GM12873 (cell line): ENCODE data around the gene BRIP1.

Experiments
- TF ChIP-seq, protein P1 (sequence below): IDR thresholded peaks from 2 replicates; pipeline ENCODE4 v1.5.1; 2012; ENCODE audit warnings: low read depth, mild to moderate bottlenecking, moderate library complexity, low read length, control low read depth; ENCODE audit not compliant: insufficient read depth; ENCODE audit errors: missing control alignments

BRIP1 gene

DNA sequence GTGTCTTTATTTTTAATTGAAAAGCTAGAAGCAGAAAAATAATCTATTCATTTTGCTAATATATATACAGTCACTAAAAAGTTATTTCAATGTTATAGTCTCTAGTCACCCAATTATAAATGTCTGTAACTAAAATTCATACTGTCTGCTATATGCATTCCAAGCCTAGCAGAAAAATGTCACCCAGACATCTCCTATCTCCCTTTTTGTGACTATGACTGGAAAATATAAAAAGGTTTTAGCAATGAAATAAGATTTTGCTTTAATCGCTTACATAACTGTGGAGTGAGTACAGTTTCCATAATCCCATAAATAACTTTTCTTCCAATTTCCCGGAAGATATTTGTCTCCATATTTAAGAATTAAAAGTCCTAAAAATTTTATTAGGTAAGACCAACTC, 88.6 kb downstream of the BRIP1 start:
- TF ChIP-seq, protein P1, sequence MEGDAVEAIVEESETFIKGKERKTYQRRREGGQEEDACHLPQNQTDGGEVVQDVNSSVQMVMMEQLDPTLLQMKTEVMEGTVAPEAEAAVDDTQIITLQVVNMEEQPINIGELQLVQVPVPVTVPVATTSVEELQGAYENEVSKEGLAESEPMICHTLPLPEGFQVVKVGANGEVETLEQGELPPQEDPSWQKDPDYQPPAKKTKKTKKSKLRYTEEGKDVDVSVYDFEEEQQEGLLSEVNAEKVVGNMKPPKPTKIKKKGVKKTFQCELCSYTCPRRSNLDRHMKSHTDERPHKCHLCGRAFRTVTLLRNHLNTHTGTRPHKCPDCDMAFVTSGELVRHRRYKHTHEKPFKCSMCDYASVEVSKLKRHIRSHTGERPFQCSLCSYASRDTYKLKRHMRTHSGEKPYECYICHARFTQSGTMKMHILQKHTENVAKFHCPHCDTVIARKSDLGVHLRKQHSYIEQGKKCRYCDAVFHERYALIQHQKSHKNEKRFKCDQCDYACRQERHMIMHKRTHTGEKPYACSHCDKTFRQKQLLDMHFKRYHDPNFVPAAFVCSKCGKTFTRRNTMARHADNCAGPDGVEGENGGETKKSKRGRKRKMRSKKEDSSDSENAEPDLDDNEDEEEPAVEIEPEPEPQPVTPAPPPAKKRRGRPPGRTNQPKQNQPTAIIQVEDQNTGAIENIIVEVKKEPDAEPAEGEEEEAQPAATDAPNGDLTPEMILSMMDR = no peak

DNA sequence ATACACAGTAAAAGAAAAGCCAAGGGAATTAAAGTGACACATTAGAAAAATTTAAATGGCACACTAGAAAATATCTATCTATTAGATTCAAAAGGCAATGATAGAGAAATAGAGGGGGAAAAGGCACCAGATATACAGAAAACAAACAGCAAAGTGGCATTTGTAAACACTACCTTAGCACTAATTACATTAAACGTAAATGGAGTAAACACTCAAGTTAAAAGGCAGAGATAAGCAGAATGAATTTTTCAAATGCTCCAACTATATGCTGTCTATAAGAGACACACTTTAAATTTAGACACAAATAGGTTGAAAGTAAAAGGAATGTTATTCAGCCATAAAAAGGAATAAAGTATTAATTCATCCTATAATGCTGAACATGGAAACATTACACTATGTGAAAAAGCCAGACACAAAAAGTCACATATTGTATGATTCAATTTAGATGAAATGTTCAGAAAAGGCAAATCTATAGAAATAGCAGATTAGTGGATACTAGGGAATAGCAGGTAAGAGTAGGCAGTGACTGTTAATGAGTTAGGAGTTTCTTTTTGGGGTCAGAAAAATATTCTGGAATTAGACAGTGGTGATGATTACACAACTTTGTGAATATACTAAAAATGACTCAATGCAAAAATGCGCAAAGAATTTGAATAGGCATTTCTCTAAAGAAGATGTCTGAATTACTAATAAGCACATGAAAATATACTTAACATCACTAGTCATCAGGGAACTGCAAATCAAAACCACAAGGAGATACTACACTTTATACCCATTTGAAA, 92.4 kb downstream of the BRIP1 start:
- TF ChIP-seq, protein P1 = no peak

DNA sequence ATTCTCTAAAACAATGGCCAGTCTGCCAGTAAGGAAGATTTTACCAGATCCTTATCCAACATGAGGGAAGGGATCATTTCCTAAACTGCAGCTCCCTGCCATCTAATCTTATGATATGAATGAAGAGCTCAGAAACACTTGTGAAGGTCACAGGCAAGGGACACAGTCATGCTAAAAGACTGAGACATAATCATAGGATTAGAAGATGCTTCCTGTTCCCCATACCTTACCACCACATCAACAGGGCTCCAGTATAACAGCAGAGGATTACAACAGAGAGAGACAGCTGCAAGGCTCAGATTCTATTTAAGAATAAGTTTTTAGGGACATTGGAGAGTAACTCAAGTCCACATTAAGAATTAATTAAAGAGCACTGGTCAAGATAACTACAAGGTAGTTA, 93.3 kb downstream of the BRIP1 start:
- TF ChIP-seq, protein P1 = no peak

DNA sequence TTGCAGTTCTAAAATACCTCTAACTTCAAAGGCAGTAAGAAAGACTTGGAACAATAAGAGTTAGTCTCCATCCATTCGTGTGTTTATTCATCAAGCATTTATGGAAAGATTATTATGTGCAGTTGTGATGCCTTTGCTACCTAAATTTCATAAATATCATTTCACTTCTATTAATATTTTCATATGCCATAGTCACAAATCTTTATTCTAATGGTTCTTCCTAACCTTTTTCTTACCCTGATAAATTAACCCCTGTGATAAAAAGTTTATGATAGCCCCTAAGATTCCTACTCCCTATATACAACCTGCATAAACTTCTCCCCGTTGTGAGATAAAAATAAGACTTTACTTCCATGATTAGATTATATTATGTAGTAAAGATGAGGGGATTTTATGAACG, 94.9 kb downstream of the BRIP1 start:
- TF ChIP-seq, protein P1 = no peak

DNA sequence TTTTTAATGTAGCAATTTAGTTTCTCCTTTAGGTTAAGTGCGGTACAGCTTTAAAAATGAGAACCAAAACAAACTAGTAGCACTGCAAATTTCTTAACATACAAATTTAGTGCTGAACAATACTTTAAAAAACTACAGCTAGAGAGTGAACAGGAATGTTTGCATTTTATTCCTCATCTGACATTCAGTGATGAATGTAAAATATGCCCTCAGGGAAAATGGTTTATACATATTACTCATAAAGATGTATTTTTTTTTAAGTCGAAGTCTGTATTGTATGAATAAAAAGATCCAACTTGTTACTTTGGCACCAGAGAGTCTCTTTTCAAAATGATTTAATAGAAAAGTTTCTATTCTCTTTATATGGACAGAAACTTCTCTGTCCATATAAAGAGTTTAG, 96.8 kb downstream of the BRIP1 start:
- TF ChIP-seq, protein P1 = no peak

DNA sequence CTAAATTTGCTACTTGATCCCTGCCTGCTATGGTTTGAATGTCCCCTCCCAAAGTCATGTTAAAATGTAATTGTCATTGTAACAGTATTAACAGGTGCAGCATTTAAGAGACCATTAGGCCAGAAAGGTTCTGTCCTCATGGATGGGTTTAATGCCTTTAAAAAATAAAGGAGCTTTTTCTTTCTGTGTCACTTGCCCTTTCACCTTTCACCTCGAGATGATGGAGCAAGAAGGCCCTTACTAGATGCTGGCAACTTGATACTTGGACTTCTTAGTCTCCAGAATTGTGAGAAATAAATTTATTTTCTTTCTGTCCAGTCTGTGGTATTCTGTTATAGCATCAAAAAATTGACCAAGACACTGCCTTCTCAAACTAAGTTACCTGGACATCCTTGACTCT, 98.5 kb downstream of the BRIP1 start:
- TF ChIP-seq, protein P1 = no peak

DNA sequence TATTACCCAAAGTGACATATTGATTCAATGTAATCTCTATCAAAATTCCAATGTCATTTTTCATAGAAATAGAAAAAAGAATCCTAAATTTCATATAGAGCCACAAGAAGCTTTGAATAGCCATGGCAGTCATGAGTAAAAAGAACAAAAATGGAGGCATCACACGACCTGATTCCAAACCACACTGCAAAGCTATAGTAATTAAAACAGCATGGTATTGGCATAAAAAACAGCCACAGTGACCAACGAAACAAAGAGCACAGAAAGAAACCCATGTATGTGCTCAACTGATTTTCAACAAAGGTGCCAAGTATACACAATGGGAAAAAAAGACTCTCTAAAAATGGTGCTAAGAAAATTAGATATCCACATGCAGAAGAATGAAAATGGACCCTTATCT, 101.5 kb downstream of the BRIP1 start:
- TF ChIP-seq, protein P1 = no peak
